WTC11 (cell line): ENCODE data around the gene CCSER1. TPM values are rescaled to one million over a fixed set of nuclear protein-coding genes. Genes with fewer than 3 reads are reported as not detected.

ENCODE experiments used
- ATAC-seq: fragments of 200-7000 bp; cut with Tn5 transposase; 2 replicates; pipeline ENCODE4 v1.10.0; 2021; ENCODE audit warnings: mild to moderate bottlenecking, moderate library complexity
- CTCF ChIA-PET: fragments of 300-600 bp; sonication (Branson Sonifier 250); formaldehyde crosslinking; loops from one replicate; lab custom pipeline; 2021; ENCODE audit warnings: antibody characterized with exemption; lab: Charles Lee
- POLR2A ChIA-PET: fragments of 350-600 bp; sonication (Branson Sonifier 250); formaldehyde crosslinking; loops from one replicate; lab custom pipeline; 2021; ENCODE audit warnings: antibody characterized with exemption; lab: Charles Lee
- DNase-seq: peaks from one replicate; pipeline ENCODE4 v3.0.0; 2021; ENCODE audit warnings: low spot score
- H3K27ac Mint-ChIP-seq: 2 replicates; pipeline ENCODE4 v1.8.0; 2021; ENCODE audit warnings: mixed read lengths
- H3K27me3 Mint-ChIP-seq: 2 replicates; pipeline ENCODE4 v1.8.0; 2021; ENCODE audit warnings: low read depth, mild to moderate bottlenecking, moderate library complexity, mixed read lengths
- H3K36me3 Mint-ChIP-seq: 2 replicates; pipeline ENCODE4 v1.8.0; 2021; ENCODE audit warnings: mixed read lengths
- H3K4me1 Mint-ChIP-seq: 2 replicates; pipeline ENCODE4 v1.8.0; 2022; ENCODE audit warnings: mixed read lengths
- H3K4me3 Mint-ChIP-seq: 2 replicates; pipeline ENCODE4 v1.8.0; 2021; ENCODE audit warnings: mild to moderate bottlenecking, moderate library complexity, mixed read lengths
- H3K9me3 Mint-ChIP-seq: 2 replicates; pipeline ENCODE4 v1.8.0; 2021; ENCODE audit warnings: mixed read lengths
- ATF1 ChIP-seq: sonication (generic); formaldehyde crosslinking; IDR thresholded peaks from 2 replicates; pipeline ENCODE4 v1.8.1; 2023; ENCODE audit warnings: mild to moderate bottlenecking, moderate library complexity, missing genetic modification reagents
- CREM ChIP-seq: sonication (generic); formaldehyde crosslinking; IDR thresholded peaks from 2 replicates; pipeline ENCODE4 v1.8.1; 2022; ENCODE audit warnings: mild to moderate bottlenecking, missing genetic modification reagents, moderate library complexity
- CTCF ChIP-seq: fragments of 200-600 bp; IDR thresholded peaks from 2 replicates; pipeline ENCODE4 v1.8.0; 2022; ENCODE audit warnings: antibody characterized with exemption
- E2F5 ChIP-seq: sonication (generic); formaldehyde crosslinking; IDR thresholded peaks from 2 replicates; pipeline ENCODE4 v1.8.1; 2022; ENCODE audit warnings: mild to moderate bottlenecking, moderate library complexity, missing genetic modification reagents
- ELF4 ChIP-seq: sonication (generic); formaldehyde crosslinking; IDR thresholded peaks from 2 replicates; pipeline ENCODE4 v1.8.1; 2022; ENCODE audit warnings: low read depth, mild to moderate bottlenecking, moderate library complexity, missing genetic modification reagents
- ETV6 ChIP-seq: sonication (generic); formaldehyde crosslinking; IDR thresholded peaks from 2 replicates; pipeline ENCODE4 v1.8.1; 2022; ENCODE audit warnings: mild to moderate bottlenecking, missing genetic modification reagents
- FOXJ3 ChIP-seq: sonication (generic); formaldehyde crosslinking; IDR thresholded peaks from 2 replicates; pipeline ENCODE4 v1.9.0; 2021; ENCODE audit warnings: missing genetic modification reagents, mild to moderate bottlenecking, borderline replicate concordance
- IRF1 ChIP-seq: sonication (generic); formaldehyde crosslinking; IDR thresholded peaks from 2 replicates; pipeline ENCODE4 v1.8.0; 2023; ENCODE audit warnings: missing genetic modification reagents
- IRF2 ChIP-seq: sonication (generic); formaldehyde crosslinking; IDR thresholded peaks from 2 replicates; pipeline ENCODE4 v1.8.0; 2022; ENCODE audit warnings: low read depth, missing genetic modification reagents, borderline replicate concordance
- JAZF1 ChIP-seq: fragments of 250-450 bp; sonication (Bioruptor Pico); IDR thresholded peaks from 2 replicates; pipeline ENCODE4 v1.9.0; 2021; ENCODE audit warnings: moderate library complexity, mild to moderate bottlenecking, inconsistent platforms
- KAT7 ChIP-seq: sonication (generic); formaldehyde crosslinking; IDR thresholded peaks from 2 replicates; pipeline ENCODE4 v1.8.1; 2023; ENCODE audit warnings: missing genetic modification reagents, mild to moderate bottlenecking, borderline replicate concordance
- MLX ChIP-seq: sonication (generic); formaldehyde crosslinking; IDR thresholded peaks from 2 replicates; pipeline ENCODE4 v1.8.1; 2023; ENCODE audit warnings: mild to moderate bottlenecking, missing genetic modification reagents, moderate library complexity
- NFE2L1 ChIP-seq: sonication (generic); formaldehyde crosslinking; IDR thresholded peaks from 2 replicates; pipeline ENCODE4 v1.8.1; 2023; ENCODE audit warnings: missing genetic modification reagents
- NR2C2 ChIP-seq: sonication (generic); formaldehyde crosslinking; IDR thresholded peaks from 2 replicates; pipeline ENCODE4 v1.8.0; 2022; ENCODE audit warnings: mild to moderate bottlenecking, missing genetic modification reagents
- NR3C1 ChIP-seq: sonication (generic); formaldehyde crosslinking; conservative IDR thresholded peaks from 2 replicates; pipeline ENCODE4 v1.8.1; 2023; ENCODE audit warnings: low read depth, mild to moderate bottlenecking, missing genetic modification reagents
- PRRX2 ChIP-seq: fragments of 250-450 bp; sonication (Bioruptor Pico); IDR thresholded peaks from 2 replicates; pipeline ENCODE4 v1.8.0; 2021; ENCODE audit warnings: mild to moderate bottlenecking
- RELA ChIP-seq: sonication (generic); formaldehyde crosslinking; IDR thresholded peaks from 2 replicates; pipeline ENCODE4 v1.8.1; 2022; ENCODE audit warnings: missing genetic modification reagents, mild to moderate bottlenecking, borderline replicate concordance
- RORB ChIP-seq: fragments of 250-450 bp; sonication (Bioruptor Pico); IDR thresholded peaks from 2 replicates; pipeline ENCODE4 v1.9.0; 2021; ENCODE audit warnings: mild to moderate bottlenecking
- SOX15 ChIP-seq: fragments of 250-450 bp; sonication (Bioruptor Pico); IDR thresholded peaks from 2 replicates; pipeline ENCODE4 v1.9.0; 2021; ENCODE audit warnings: mild to moderate bottlenecking
- TCF7 ChIP-seq: sonication (generic); formaldehyde crosslinking; IDR thresholded peaks from 2 replicates; pipeline ENCODE4 v1.8.0; 2022; ENCODE audit warnings: mild to moderate bottlenecking, low read depth, missing genetic modification reagents, moderate library complexity
- TEAD1 ChIP-seq: sonication (generic); formaldehyde crosslinking; IDR thresholded peaks from 2 replicates; pipeline ENCODE4 v1.8.0; 2022; ENCODE audit warnings: mild to moderate bottlenecking, missing genetic modification reagents
- TEAD4 ChIP-seq: sonication (generic); formaldehyde crosslinking; IDR thresholded peaks from 2 replicates; pipeline ENCODE4 v1.8.0; 2022; ENCODE audit warnings: mild to moderate bottlenecking, missing genetic modification reagents
- ZBTB21 ChIP-seq: sonication (generic); formaldehyde crosslinking; IDR thresholded peaks from 2 replicates; pipeline ENCODE4 v1.8.1; 2023; ENCODE audit warnings: mild to moderate bottlenecking, missing genetic modification reagents, borderline replicate concordance
- ZNF317 ChIP-seq: sonication (generic); formaldehyde crosslinking; IDR thresholded peaks from 2 replicates; pipeline ENCODE4 v1.8.1; 2023; ENCODE audit warnings: low read depth, mild to moderate bottlenecking, moderate library complexity, missing genetic modification reagents, borderline replicate concordance
- ZNF423 ChIP-seq: fragments of 250-450 bp; sonication (Bioruptor Pico); IDR thresholded peaks from 2 replicates; pipeline ENCODE4 v2.1.2; 2022; ENCODE audit warnings: mild to moderate bottlenecking, moderate library complexity
- total RNA-seq: library from RNA; stranded (reverse); gene quantifications from 3 replicates; pipeline ENCODE4 v1.2.3, GENCODE V29; 2021
- TF ChIP-seq, protein P1 (sequence below): sonication (generic); formaldehyde crosslinking; IDR thresholded peaks from 2 replicates; pipeline ENCODE4 v1.8.0; 2022; ENCODE audit warnings: mild to moderate bottlenecking, missing genetic modification reagents
- TF ChIP-seq, protein P2 (sequence below): sonication (generic); formaldehyde crosslinking; IDR thresholded peaks from 2 replicates; pipeline ENCODE4 v1.8.0; 2022; ENCODE audit warnings: mild to moderate bottlenecking, missing genetic modification reagents
- TF ChIP-seq, protein P3 (sequence below): sonication (generic); formaldehyde crosslinking; IDR thresholded peaks from 2 replicates; pipeline ENCODE4 v1.8.0; 2022; ENCODE audit warnings: mild to moderate bottlenecking, missing genetic modification reagents

The CCSER1 gene
- total RNA-seq, 1 experiment from 2014 or later = 0.87 TPM

DNA sequence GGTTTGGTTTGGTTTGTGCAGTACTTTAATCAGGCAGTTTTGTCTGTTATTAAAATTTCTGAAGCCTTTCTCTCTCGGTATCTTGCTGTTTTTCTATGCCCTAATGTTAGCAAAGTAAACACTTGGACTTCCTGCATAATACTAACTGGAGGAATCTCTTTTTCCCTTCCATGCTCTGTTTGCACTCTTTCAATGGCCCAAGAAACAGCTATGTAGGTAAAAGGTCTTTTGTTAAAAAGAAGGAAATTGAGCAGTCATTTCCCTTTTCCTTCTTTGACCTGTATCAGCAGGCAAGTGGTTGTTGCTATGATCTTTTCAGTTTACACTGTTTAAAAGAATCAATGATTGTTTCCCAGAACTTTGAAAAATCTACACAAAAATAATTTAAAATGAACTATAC lies 82.7 kb downstream of the CCSER1 start:
- CTCF ChIA-PET = no interaction called here
- no peak overlapping the region for H3K4me3 Mint-ChIP-seq
- H3K36me3 Mint-ChIP-seq = peaks cover 14% of the 10 kb centered on the region
- peaks cover 22% of the 10 kb centered on the region for H3K9me3 Mint-ChIP-seq
- POLR2A ChIA-PET = no interaction called here
- H3K27ac Mint-ChIP-seq = no peak overlapping the region; the same call in 1 of the 2 replicates
- peaks cover 26% of the 10 kb centered on the region for H3K4me1 Mint-ChIP-seq
- no peak for TF ChIP-seq TEAD1
- TF ChIP-seq IRF2 (CRISPR knock-in tag) = no peak
- TF ChIP-seq ZNF423 (CRISPR knock-in tag) = no peak
- no peak for TF ChIP-seq NR2C2
- no peak for TF ChIP-seq ZNF317 (CRISPR knock-in tag)
- no peak for TF ChIP-seq PRRX2 (CRISPR knock-in tag)
- TF ChIP-seq RORB (CRISPR knock-in tag) = no peak
- no peak for TF ChIP-seq NR3C1 (CRISPR knock-in tag)
- TF ChIP-seq NFE2L1 (CRISPR knock-in tag) = no peak
- TF ChIP-seq JAZF1 (CRISPR knock-in tag) = no peak
- TF ChIP-seq, protein P1, sequence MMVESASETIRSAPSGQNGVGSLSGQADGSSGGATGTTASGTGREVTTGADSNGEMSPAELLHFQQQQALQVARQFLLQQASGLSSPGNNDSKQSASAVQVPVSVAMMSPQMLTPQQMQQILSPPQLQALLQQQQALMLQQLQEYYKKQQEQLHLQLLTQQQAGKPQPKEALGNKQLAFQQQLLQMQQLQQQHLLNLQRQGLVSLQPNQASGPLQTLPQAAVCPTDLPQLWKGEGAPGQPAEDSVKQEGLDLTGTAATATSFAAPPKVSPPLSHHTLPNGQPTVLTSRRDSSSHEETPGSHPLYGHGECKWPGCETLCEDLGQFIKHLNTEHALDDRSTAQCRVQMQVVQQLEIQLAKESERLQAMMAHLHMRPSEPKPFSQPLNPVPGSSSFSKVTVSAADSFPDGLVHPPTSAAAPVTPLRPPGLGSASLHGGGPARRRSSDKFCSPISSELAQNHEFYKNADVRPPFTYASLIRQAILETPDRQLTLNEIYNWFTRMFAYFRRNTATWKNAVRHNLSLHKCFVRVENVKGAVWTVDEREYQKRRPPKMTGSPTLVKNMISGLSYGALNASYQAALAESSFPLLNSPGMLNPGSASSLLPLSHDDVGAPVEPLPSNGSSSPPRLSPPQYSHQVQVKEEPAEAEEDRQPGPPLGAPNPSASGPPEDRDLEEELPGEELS (CRISPR knock-in tag) = no peak
- TF ChIP-seq TCF7 (CRISPR knock-in tag) = no peak
- TF ChIP-seq, all 79 proteins: peak for 0
- ATAC-seq = no peak
- no peaks in the 10 kb centered on the region for H3K27me3 Mint-ChIP-seq
- no peak for DNase-seq

GRCh38 chr4:90211174-90211573 lies 84.0 kb downstream of the CCSER1 start:
- Mint-ChIP-seq H3K27me3 (no peaks in the 10 kb centered on the region), H3K4me1 (peaks cover 36% of the 10 kb centered on the region), H3K4me3 (no peak overlapping the region), H3K27ac (no peak overlapping the region), H3K9me3 (peaks cover 10% of the 10 kb centered on the region)
- ATAC-seq (no peak), DNase-seq (no peak)
- CTCF ChIA-PET = no interaction called here
- no peak for TF ChIP-seq MLX (CRISPR knock-in tag)
- TF ChIP-seq ZBTB21 (CRISPR knock-in tag) = no peak
- TF ChIP-seq FOXJ3 (CRISPR knock-in tag) = no peak
- no peak for TF ChIP-seq NR2C2
- no peak for TF ChIP-seq E2F5 (CRISPR knock-in tag)
- TF ChIP-seq CTCF = no peak
- TF ChIP-seq, all 79 proteins: peak for 0
- H3K36me3 Mint-ChIP-seq = peaks cover 8% of the 10 kb centered on the region
- POLR2A ChIA-PET = no interaction called here

DNA sequence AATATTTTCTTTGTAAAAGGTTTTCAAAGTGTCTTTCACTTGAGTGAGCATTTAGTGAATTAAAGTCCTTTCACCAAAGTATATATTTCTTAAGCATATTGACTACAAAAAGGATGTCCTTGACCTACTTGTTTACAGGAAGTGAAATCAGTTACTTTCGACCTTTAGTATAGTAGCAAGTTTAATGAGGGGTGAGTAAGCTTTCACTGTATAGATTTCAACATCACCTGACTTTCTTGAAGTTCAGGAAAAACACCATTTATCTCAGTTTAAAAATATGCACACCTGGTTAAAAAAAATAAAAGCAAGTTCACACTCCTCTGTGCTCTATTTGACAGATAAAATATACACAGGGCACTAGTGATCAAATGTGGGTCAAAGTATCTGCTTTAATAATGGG lies 88.1 kb downstream of the CCSER1 start:
- Mint-ChIP-seq H3K4me1 (peaks cover 28% of the 10 kb centered on the region), H3K36me3 (peaks cover 5% of the 10 kb centered on the region), H3K27me3 (no peaks in the 10 kb centered on the region), H3K27ac (no peak overlapping the region; the same call in 1 of the 2 replicates), H3K9me3 (peaks cover 6% of the 10 kb centered on the region), H3K4me3 (no peak overlapping the region)
- TF ChIP-seq ETV6 = no peak
- TF ChIP-seq TEAD4 (CRISPR knock-in tag) = no peak
- TF ChIP-seq ATF1 (CRISPR knock-in tag) = no peak
- TF ChIP-seq IRF1 (CRISPR knock-in tag) = no peak
- TF ChIP-seq ZNF423 (CRISPR knock-in tag) = no peak
- TF ChIP-seq, protein P2, sequence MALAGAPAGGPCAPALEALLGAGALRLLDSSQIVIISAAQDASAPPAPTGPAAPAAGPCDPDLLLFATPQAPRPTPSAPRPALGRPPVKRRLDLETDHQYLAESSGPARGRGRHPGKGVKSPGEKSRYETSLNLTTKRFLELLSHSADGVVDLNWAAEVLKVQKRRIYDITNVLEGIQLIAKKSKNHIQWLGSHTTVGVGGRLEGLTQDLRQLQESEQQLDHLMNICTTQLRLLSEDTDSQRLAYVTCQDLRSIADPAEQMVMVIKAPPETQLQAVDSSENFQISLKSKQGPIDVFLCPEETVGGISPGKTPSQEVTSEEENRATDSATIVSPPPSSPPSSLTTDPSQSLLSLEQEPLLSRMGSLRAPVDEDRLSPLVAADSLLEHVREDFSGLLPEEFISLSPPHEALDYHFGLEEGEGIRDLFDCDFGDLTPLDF (CRISPR knock-in tag) = no peak
- no peak for TF ChIP-seq SOX15 (CRISPR knock-in tag)
- no peak for TF ChIP-seq ELF4 (CRISPR knock-in tag)
- no peak for TF ChIP-seq RELA (CRISPR knock-in tag)
- no peak for TF ChIP-seq NR3C1 (CRISPR knock-in tag)
- no peak for TF ChIP-seq JAZF1 (CRISPR knock-in tag)
- TF ChIP-seq KAT7 (CRISPR knock-in tag) = no peak
- no peak for TF ChIP-seq CREM (CRISPR knock-in tag)
- TF ChIP-seq, protein P3, sequence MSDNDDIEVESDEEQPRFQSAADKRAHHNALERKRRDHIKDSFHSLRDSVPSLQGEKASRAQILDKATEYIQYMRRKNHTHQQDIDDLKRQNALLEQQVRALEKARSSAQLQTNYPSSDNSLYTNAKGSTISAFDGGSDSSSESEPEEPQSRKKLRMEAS = no peak
- ATAC-seq (no peak), DNase-seq (no peak)
- ChIA-PET CTCF (no interaction called here), POLR2A (no interaction called here)
